Esophagus muscularis mucosa (tissue), 4 donors: ENCODE results near the gene NPLOC4.

Experiments
- CTCF ChIP-seq, 3 experiments: fragments of 200-600 bp in 2 of 3; fragments of 450-650 bp in 1 of 3; sonication (generic) in 2 of 3; IDR thresholded peaks; one replicate each; pipeline ENCODE4 v1.5.1; 2017 to 2019; ENCODE audit warnings: antibody characterized with exemption in 3 of 3, mild to moderate bottlenecking in 2 of 3, moderate library complexity in 1 of 3
- EP300 ChIP-seq: sonication (generic); formaldehyde crosslinking; IDR thresholded peaks from one replicate; pipeline ENCODE4 v1.6.1; 2017; ENCODE audit warnings: antibody characterized with exemption
- POLR2A ChIP-seq: fragments of 450-650 bp; IDR thresholded peaks from one replicate; pipeline ENCODE4 v1.6.1; 2017; ENCODE audit warnings: antibody characterized with exemption, moderate library complexity, mild to moderate bottlenecking, low read depth
- POLR2AphosphoS5 ChIP-seq, 2 donors: sonication (generic); formaldehyde crosslinking; IDR thresholded peaks; one replicate each; pipeline ENCODE4 v1.6.1; 2017; ENCODE audit warnings: antibody characterized with exemption in 2 of 2

- no peak for TF ChIP-seq CTCF (IDR thresholded peaks at IDR 0.05)
- TF ChIP-seq POLR2A = no peak
- TF ChIP-seq EP300 = no peak
- TF ChIP-seq POLR2AphosphoS5 (IDR thresholded peaks at IDR 0.05) = no peak
These were observed 35.6 kb upstream of the NPLOC4 start for GRCh38 chr17:81672504-81672903.
